ENCODE measurements around the gene HEPACAM2.

Gene HEPACAM2

GRCh38 chr7:93242106-93242505 lies 15.8 kb upstream of the HEPACAM2 start:
- TF ChIP-seq CTCF (IDR thresholded peaks at IDR 0.05; ENCODE audit: insufficient read depth, low read length, poor library complexity, severe bottlenecking) (no peak), EZH2phosphoT487 (conservative IDR thresholded peaks at IDR 0.05; ENCODE audit: low read length) (no peak)
- H3K27ac ChIP-seq (ENCODE audit: low read depth, low read length): no peak overlapping the region
- H3K27me3 ChIP-seq (ENCODE audit: low read length): no peaks in the 10 kb centered on the region
- 0 out of 2 replicates have a peak, but pooled peaks cover 8% of the 10 kb centered on the region for H3F3A ChIP-seq (ENCODE audit: insufficient read depth)
- H3K9ac ChIP-seq (ENCODE audit: low read length): no peak overlapping the region
- no peaks in the 10 kb centered on the region; the same call in 1 of the 2 replicates for H3K36me3 ChIP-seq (ENCODE audit: low read length)
- H3K9me2 ChIP-seq (replicated peaks; ENCODE audit: insufficient read depth, low read length): no peaks in the 10 kb centered on the region
- H2AFZ ChIP-seq (ENCODE audit: low read depth, low read length, severe bottlenecking): no peak overlapping the region
- H3K4me2 ChIP-seq (ENCODE audit: low read depth, low read length, poor library complexity, severe bottlenecking): no peak overlapping the region
- H3K79me2 ChIP-seq (ENCODE audit: insufficient read depth, low read length): peaks cover 48% of the 10 kb centered on the region
- 0 out of 2 replicates have a peak, but pooled peaks cover 12% of the 10 kb centered on the region for H4K20me1 ChIP-seq (ENCODE audit: low read depth, low read length)
- no peak overlapping the region for H3K4me3 ChIP-seq (ENCODE audit: insufficient read depth, low read length, poor library complexity, severe bottlenecking)
- no peaks in the 10 kb centered on the region for H3K9me3 ChIP-seq (ENCODE audit: insufficient read depth, low read length)

- Histone ChIP-seq H2AFZ (ENCODE audit: low read depth, low read length, severe bottlenecking) (no peak overlapping the region), H3K4me3 (ENCODE audit: insufficient read depth, low read length, poor library complexity, severe bottlenecking) (no peak overlapping the region), H3K79me2 (ENCODE audit: insufficient read depth, low read length) (peaks cover 53% of the 10 kb centered on the region), H4K20me1 (ENCODE audit: low read depth, low read length) (0 out of 2 replicates have a peak, but pooled peaks cover 3% of the 10 kb centered on the region), H3K9ac (ENCODE audit: low read length) (no peak overlapping the region), H3K9me2 (replicated peaks; ENCODE audit: insufficient read depth, low read length) (no peaks in the 10 kb centered on the region), H3F3A (ENCODE audit: insufficient read depth) (0 out of 2 replicates have a peak, but pooled peaks cover 8% of the 10 kb centered on the region), H3K27ac (ENCODE audit: low read depth, low read length) (no peak overlapping the region), H3K4me2 (ENCODE audit: low read depth, low read length, poor library complexity, severe bottlenecking) (no peak overlapping the region), H3K36me3 (ENCODE audit: low read length) (no peaks in the 10 kb centered on the region; the same call in 1 of the 2 replicates), H3K27me3 (ENCODE audit: low read length) (no peaks in the 10 kb centered on the region), H3K9me3 (ENCODE audit: insufficient read depth, low read length) (no peaks in the 10 kb centered on the region)
- TF ChIP-seq EZH2phosphoT487 (conservative IDR thresholded peaks at IDR 0.05; ENCODE audit: low read length): no peak
- no peak for TF ChIP-seq CTCF (IDR thresholded peaks at IDR 0.05; ENCODE audit: insufficient read depth, low read length, poor library complexity, severe bottlenecking)
Observed at GRCh38 chr7:93239824-93240223, 13.6 kb upstream of the HEPACAM2 start.

GRCh38 chr7:93238748-93239147 lies 12.5 kb upstream of the HEPACAM2 start:
- Histone ChIP-seq H3K36me3 (ENCODE audit: low read length) (no peaks in the 10 kb centered on the region; the same call in 1 of the 2 replicates), H3K4me2 (ENCODE audit: low read depth, low read length, poor library complexity, severe bottlenecking) (no peak overlapping the region), H3F3A (ENCODE audit: insufficient read depth) (0 out of 2 replicates have a peak, but pooled peaks cover 5% of the 10 kb centered on the region), H3K27ac (ENCODE audit: low read depth, low read length) (no peak overlapping the region), H3K9me3 (ENCODE audit: insufficient read depth, low read length) (no peaks in the 10 kb centered on the region), H4K20me1 (ENCODE audit: low read depth, low read length) (0 out of 2 replicates have a peak, but pooled peaks cover 3% of the 10 kb centered on the region), H3K9ac (ENCODE audit: low read length) (no peak overlapping the region), H3K9me2 (replicated peaks; ENCODE audit: insufficient read depth, low read length) (no peaks in the 10 kb centered on the region), H2AFZ (ENCODE audit: low read depth, low read length, severe bottlenecking) (no peak overlapping the region), H3K27me3 (ENCODE audit: low read length) (no peaks in the 10 kb centered on the region), H3K4me3 (ENCODE audit: insufficient read depth, low read length, poor library complexity, severe bottlenecking) (no peak overlapping the region), H3K79me2 (ENCODE audit: insufficient read depth, low read length) (peaks cover 64% of the 10 kb centered on the region)
- no peak for TF ChIP-seq EZH2phosphoT487 (conservative IDR thresholded peaks at IDR 0.05; ENCODE audit: low read length)
- no peak for TF ChIP-seq CTCF (IDR thresholded peaks at IDR 0.05; ENCODE audit: insufficient read depth, low read length, poor library complexity, severe bottlenecking)
